GM19468 (cell line): Measurements from ENCODE around the gene PYGL.

Experiments
- ATAC-seq: cut with Tn5 transposase; IDR thresholded peaks from one replicate; pipeline ENCODE4 v1.9.1; 2021; ENCODE audit warnings: mild to moderate bottlenecking, moderate library complexity, moderate number of reproducible peaks; ENCODE audit not compliant: unreplicated experiment; ENCODE audit errors: extremely low read depth

PYGL gene

GRCh38 chr14:50882932-50883826, 61.1 kb downstream of the PYGL start:
- no peak for ATAC-seq

GRCh38 chr14:50875359-50876070, 68.8 kb downstream of the PYGL start:
- peak; percentile 81 for ATAC-seq

- no peak for ATAC-seq
Measured at GRCh38 chr14:50874757-50875156, 69.5 kb downstream of the PYGL start.

GRCh38 chr14:50871914-50872732, 72.2 kb downstream of the PYGL start, which contains the start of gene ABHD12B:
ABHD12B (plus strand) TSS chr14:50872053; CDS start chr14:50872175, 122 bp downstream.
- ATAC-seq: no peak

- ATAC-seq: no peak
Measured at GRCh38 chr14:50871228-50871627, 73.1 kb downstream of the PYGL start.

GRCh38 chr14:50865391-50866076, 78.7 kb downstream of the PYGL start:
- ATAC-seq: no peak

- ATAC-seq: no peak
Measured at GRCh38 chr14:50864946-50865345, 79.3 kb downstream of the PYGL start.

- no peak for ATAC-seq
Measured at GRCh38 chr14:50864237-50864636, 80.0 kb downstream of the PYGL start.

- no peak for ATAC-seq
Measured at GRCh38 chr14:50862036-50862570, 82.2 kb downstream of the PYGL start.

- ATAC-seq: no peak
Measured at GRCh38 chr14:50860478-50861086, 83.7 kb downstream of the PYGL start.

- no peak for ATAC-seq
Measured at GRCh38 chr14:50859296-50859624, 85.0 kb downstream of the PYGL start.

GRCh38 chr14:50856660-50857059, 87.6 kb downstream of the PYGL start:
- ATAC-seq: no peak

- no peak for ATAC-seq
Measured at GRCh38 chr14:50855558-50855957, 88.7 kb downstream of the PYGL start.
